ENCODE measurements around the gene CREBBP. TPM values are rescaled to one million over a fixed set of nuclear protein-coding genes. Genes with fewer than 3 reads are reported as not detected.

The CREBBP gene
- total and polyA plus RNA-seq, 2 donors (not counting 3 experiments of a cell fraction or from before 2014, with no cell fraction given) = 13.8 to 72.7 TPM

DNA sequence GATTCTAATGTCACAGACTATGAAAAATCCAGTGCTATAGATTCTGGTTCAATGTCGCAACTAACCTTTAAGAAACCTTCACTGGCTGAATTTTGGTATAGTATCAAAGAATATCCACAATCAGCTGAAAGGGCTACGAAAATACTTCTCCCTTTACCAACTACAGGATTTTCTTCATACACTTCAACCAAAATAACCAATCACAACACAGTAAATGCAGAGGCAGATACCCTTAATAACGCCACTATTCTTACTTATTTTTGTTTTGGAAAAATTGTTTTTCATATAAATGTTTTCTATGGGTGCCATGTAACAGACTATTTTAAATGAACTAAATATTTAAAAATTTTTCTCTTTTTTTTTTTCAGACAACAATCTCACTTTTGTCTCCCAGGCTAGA, 114.3 kb downstream of the CREBBP start:
- H3K9ac ChIP-seq (replicated peaks; ENCODE audit: extremely low read depth, insufficient read depth, low read length) = no peak overlapping the region
- dilution Hi-C loops (cut with MboI; ENCODE audit: extremely low pct_ligation_motif_present, low sequenced_read_pairs) = no loop called here
- no peaks in the 10 kb centered on the region for H4K20me1 ChIP-seq (replicated peaks; ENCODE audit: control insufficient read depth, extremely low read depth, insufficient read depth, low read length)
- no peaks in the 10 kb centered on the region for H3K9me1 ChIP-seq (replicated peaks; ENCODE audit: control insufficient read depth, extremely low read depth, insufficient read depth, low read length)
- ChIA-PET POLR2A (no interaction called here), CTCF (interaction anchor here (1.3 kb wide), 1 partner anchor 13 kb away, joined by 4 read pairs; no protein-coding TSS in a partner anchor)
- FAIRE-seq = no peak
- no peaks in the 10 kb centered on the region for H3K79me2 ChIP-seq (ENCODE audit: control insufficient read depth, insufficient read depth, low read length)
- H3K4me1 ChIP-seq (ENCODE audit: control insufficient read depth, extremely low read depth, insufficient read depth, low read length) = no peaks in the 10 kb centered on the region
- no peak overlapping the region for H3K4me2 ChIP-seq (ENCODE audit: insufficient read depth, low read length)
- no peak for DNase-seq (ENCODE audit: low read depth, low spot score)
- TF ChIP-seq FOS (IDR thresholded peaks at IDR 0.05; ENCODE audit: borderline replicate concordance, insufficient read depth, low read length) (no peak), POLR2A (IDR thresholded peaks at IDR 0.05; ENCODE audit: low read depth, low read length) (no peak), POLR2AphosphoS5 (IDR thresholded peaks at IDR 0.05; ENCODE audit: insufficient read depth, low read depth, low read length) (no peak)
- TF ChIP-seq, protein P1, sequence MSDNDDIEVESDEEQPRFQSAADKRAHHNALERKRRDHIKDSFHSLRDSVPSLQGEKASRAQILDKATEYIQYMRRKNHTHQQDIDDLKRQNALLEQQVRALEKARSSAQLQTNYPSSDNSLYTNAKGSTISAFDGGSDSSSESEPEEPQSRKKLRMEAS (IDR thresholded peaks at IDR 0.05; ENCODE audit: insufficient read depth, insufficient read length) = no peak
- no peaks in the 10 kb centered on the region for H3K27me3 ChIP-seq (ENCODE audit: control insufficient read depth in 2 of 2, insufficient read depth in 2 of 2, low read length in 2 of 2)
- no peaks in the 10 kb centered on the region for H3K9me3 ChIP-seq (replicated peaks; ENCODE audit: control insufficient read depth, insufficient read depth, low read length)
- H3K36me3 ChIP-seq (ENCODE audit: control insufficient read depth in 2 of 2, extremely low read depth in 1 of 2, insufficient read depth in 2 of 2, low read length in 2 of 2) = peaks cover 19 to 42% of the 10 kb centered on the region in 2 experiments
- H3K27ac ChIP-seq (ENCODE audit: insufficient read depth, low read depth, low read length) = no peak overlapping the region
- no TSS peak for BruUV-seq (replicated peaks)
- H3K4me3 ChIP-seq (replicated peaks in 1 of 3; ENCODE audit: insufficient read depth in 1 of 3, low read depth in 1 of 3, low read length in 3 of 3) = no peak overlapping the region
- intact Hi-C loops (cut with micrococcal nuclease) = no loop called here
- no peak overlapping the region for H2AFZ ChIP-seq (ENCODE audit: low read depth, low read length)

DNA sequence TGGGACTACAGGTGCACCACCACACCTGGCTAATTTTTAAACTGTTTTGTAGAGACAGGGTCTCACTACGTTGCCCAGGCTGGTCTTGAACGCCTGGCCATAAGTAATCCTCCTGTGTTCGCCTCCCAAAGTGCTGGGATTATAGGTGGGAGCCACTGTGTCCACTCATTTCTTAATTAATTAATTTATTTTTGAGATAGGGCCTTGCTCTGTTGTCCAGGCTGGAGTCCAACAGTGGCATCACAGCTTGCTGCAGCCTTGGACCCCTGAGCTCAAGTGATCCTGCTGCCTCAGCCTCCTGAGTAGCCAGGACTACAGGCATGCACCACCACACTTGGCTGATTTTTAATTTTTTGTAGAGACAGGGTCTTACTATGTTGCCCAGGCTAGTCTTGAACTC, 116.1 kb downstream of the CREBBP start:
- POLR2A ChIA-PET = no interaction called here

More for the DNA sequence above, 116.1 kb downstream of the CREBBP start:
- CTCF ChIA-PET = no interaction called here
- H3K4me3 ChIP-seq (replicated peaks in 1 of 3; ENCODE audit: insufficient read depth in 1 of 3, low read depth in 1 of 3, low read length in 3 of 3) = no peak overlapping the region
- intact Hi-C loops (cut with micrococcal nuclease) (no loop called here), dilution Hi-C loops (cut with MboI; ENCODE audit: extremely low pct_ligation_motif_present, low sequenced_read_pairs) (no loop called here)
- DNase-seq (ENCODE audit: low read depth, low spot score) (no peak), FAIRE-seq (no peak)
- H3K9me1 ChIP-seq (replicated peaks; ENCODE audit: control insufficient read depth, extremely low read depth, insufficient read depth, low read length) = no peaks in the 10 kb centered on the region
- H4K20me1 ChIP-seq (replicated peaks; ENCODE audit: control insufficient read depth, extremely low read depth, insufficient read depth, low read length) = no peaks in the 10 kb centered on the region
- H3K36me3 ChIP-seq (ENCODE audit: control insufficient read depth in 2 of 2, extremely low read depth in 1 of 2, insufficient read depth in 2 of 2, low read length in 2 of 2) = peaks cover 11 to 31% of the 10 kb centered on the region in 2 experiments
- H3K4me2 ChIP-seq (ENCODE audit: insufficient read depth, low read length) = no peak overlapping the region
- H3K9me3 ChIP-seq (replicated peaks; ENCODE audit: control insufficient read depth, insufficient read depth, low read length) = no peaks in the 10 kb centered on the region
- no peaks in the 10 kb centered on the region for H3K4me1 ChIP-seq (ENCODE audit: control insufficient read depth, extremely low read depth, insufficient read depth, low read length)
- H3K9ac ChIP-seq (replicated peaks; ENCODE audit: extremely low read depth, insufficient read depth, low read length) = no peak overlapping the region
- no peak for TF ChIP-seq GATA2 (IDR thresholded peaks at IDR 0.05; ENCODE audit: insufficient read depth, insufficient read length, low read depth, low read length)
- TF ChIP-seq POLR2A (IDR thresholded peaks at IDR 0.05; ENCODE audit: low read depth, low read length) = no peak
- TF ChIP-seq, protein P2, sequence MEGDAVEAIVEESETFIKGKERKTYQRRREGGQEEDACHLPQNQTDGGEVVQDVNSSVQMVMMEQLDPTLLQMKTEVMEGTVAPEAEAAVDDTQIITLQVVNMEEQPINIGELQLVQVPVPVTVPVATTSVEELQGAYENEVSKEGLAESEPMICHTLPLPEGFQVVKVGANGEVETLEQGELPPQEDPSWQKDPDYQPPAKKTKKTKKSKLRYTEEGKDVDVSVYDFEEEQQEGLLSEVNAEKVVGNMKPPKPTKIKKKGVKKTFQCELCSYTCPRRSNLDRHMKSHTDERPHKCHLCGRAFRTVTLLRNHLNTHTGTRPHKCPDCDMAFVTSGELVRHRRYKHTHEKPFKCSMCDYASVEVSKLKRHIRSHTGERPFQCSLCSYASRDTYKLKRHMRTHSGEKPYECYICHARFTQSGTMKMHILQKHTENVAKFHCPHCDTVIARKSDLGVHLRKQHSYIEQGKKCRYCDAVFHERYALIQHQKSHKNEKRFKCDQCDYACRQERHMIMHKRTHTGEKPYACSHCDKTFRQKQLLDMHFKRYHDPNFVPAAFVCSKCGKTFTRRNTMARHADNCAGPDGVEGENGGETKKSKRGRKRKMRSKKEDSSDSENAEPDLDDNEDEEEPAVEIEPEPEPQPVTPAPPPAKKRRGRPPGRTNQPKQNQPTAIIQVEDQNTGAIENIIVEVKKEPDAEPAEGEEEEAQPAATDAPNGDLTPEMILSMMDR (IDR thresholded peaks at IDR 0.05; ENCODE audit: extremely low read depth in 1 of 2, insufficient read depth in 1 of 2, low read depth in 1 of 2, low read length in 2 of 2) = no peak
- TF ChIP-seq MYC (IDR thresholded peaks at IDR 0.05; ENCODE audit: low read depth, low read length) = no peak
- TF ChIP-seq, protein P1 (IDR thresholded peaks at IDR 0.05; ENCODE audit: insufficient read depth, insufficient read length) = no peak
- no peak for TF ChIP-seq EZH2 (IDR thresholded peaks at IDR 0.05; ENCODE audit: borderline replicate concordance, low read depth, low read length, severe bottlenecking)
- TF ChIP-seq JUN (IDR thresholded peaks at IDR 0.05; ENCODE audit: borderline replicate concordance, insufficient read depth, insufficient read length, low read depth) = no peak
- TF ChIP-seq POLR2AphosphoS5 (IDR thresholded peaks at IDR 0.05; ENCODE audit: insufficient read depth, low read depth, low read length) = no peak
- no peak for TF ChIP-seq FOS (IDR thresholded peaks at IDR 0.05; ENCODE audit: borderline replicate concordance, insufficient read depth, low read length)
- BruUV-seq (replicated peaks) = no TSS peak
- H3K27me3 ChIP-seq (ENCODE audit: control insufficient read depth in 2 of 2, insufficient read depth in 2 of 2, low read length in 2 of 2) = no peaks in the 10 kb centered on the region
- no peaks in the 10 kb centered on the region for H3K79me2 ChIP-seq (ENCODE audit: control insufficient read depth, insufficient read depth, low read length)
- no peak overlapping the region for H2AFZ ChIP-seq (ENCODE audit: low read depth, low read length)
- no peak overlapping the region for H3K27ac ChIP-seq (ENCODE audit: insufficient read depth, low read depth, low read length)

Measured in endothelial cell of umbilical vein (primary cell).